OCI-LY3 (cell line): ENCODE measurements around the gene IPMK.

Experiments
- CTCF ChIP-seq: fragments of 200-600, 300-600 bp; sonication (generic); IDR thresholded peaks from 2 replicates; pipeline ENCODE4 v1.5.1; 2014; ENCODE audit warnings: antibody characterized with exemption, low read length, low read depth
- EZH2phosphoT487 ChIP-seq: fragments of 200-600 bp; shearing (Covaris generic); IDR thresholded peaks from 2 replicates; pipeline ENCODE4 v1.6.1; 2018; ENCODE audit warnings: antibody characterized with exemption, mixed run types, low read depth

- TF ChIP-seq CTCF: no peak
- TF ChIP-seq EZH2phosphoT487: no peak
These were observed 91.4 kb downstream of the IPMK start for GRCh38 chr10:58175990-58176900.
